Neutrophil (primary cell): ENCODE results near the gene SP8.
"Not testable (repeated sequence)": the region's sequence is repeated elsewhere in the genome, so short reads cannot be mapped to it uniquely, and the experiment has no call there.

Source experiments
- H3K27ac ChIP-seq: fragments of 200-600 bp; sonication (generic); 2 replicates; pipeline ENCODE4 v1.5.1; 2016; ENCODE audit warnings: mild to moderate bottlenecking, moderate library complexity
- H3K27me3 ChIP-seq: fragments of 200-600 bp; sonication (generic); 2 replicates; pipeline ENCODE4 v1.6.0; 2016; ENCODE audit warnings: mild to moderate bottlenecking
- H3K36me3 ChIP-seq: fragments of 200-600 bp; sonication (generic); 2 replicates; pipeline ENCODE4 v1.5.1; 2017
- H3K4me1 ChIP-seq, 2 experiments: fragments of 200-600 bp in 1 of 2; sonication (generic) in 1 of 2; 1 replicate in 1 of 2; 2 replicates in 1 of 2; pipeline versions ENCODE4 v1.5.1 to v1.6.1; 2013 to 2016; ENCODE audit warnings: low read depth in 1 of 2, low read length in 1 of 2, mild to moderate bottlenecking in 1 of 2, moderate library complexity in 1 of 2; ENCODE audit not compliant: control insufficient read depth in 1 of 2, insufficient read depth in 1 of 2
- H3K4me3 ChIP-seq, 2 experiments: fragments of 200-600 bp in 1 of 2; sonication (generic) in 1 of 2; 1 replicate in 1 of 2; 2 replicates in 1 of 2; pipeline ENCODE4 v1.5.1; 2013 to 2016; ENCODE audit warnings: low read depth in 1 of 2, low read length in 1 of 2, mild to moderate bottlenecking in 1 of 2, moderate library complexity in 1 of 2
- H3K9me3 ChIP-seq: fragments of 200-600 bp; sonication (generic); 2 replicates; pipeline ENCODE4 v1.5.1; 2016
- CTCF ChIP-seq: fragments of 200-600 bp; sonication (generic); IDR thresholded peaks from 2 replicates; pipeline ENCODE4 v1.5.1; 2016; ENCODE audit warnings: antibody characterized with exemption

Gene SP8

GRCh38 chr7:20786779-20787659 lies at the start of gene SP8:
SP8 (minus strand) TSS chr7:20786886; CDS start chr7:20786798, 88 bp downstream.
- no peaks in the 10 kb centered on the region for H3K9me3 ChIP-seq
- no peaks in the 10 kb centered on the region for H3K36me3 ChIP-seq
- H3K4me3 ChIP-seq: peak within 1 kb of the TSS; percentile 4 to 45
- H3K27me3 ChIP-seq: peaks cover 100% of the 10 kb centered on the region
- H3K27ac ChIP-seq: no peak within 1 kb of the TSS
- peaks cover 21 to 37% of the 10 kb centered on the region in 2 experiments for H3K4me1 ChIP-seq
- TF ChIP-seq CTCF: no peak

GRCh38 chr7:20836424-20836823 lies 49.7 kb upstream of the SP8 start:
- not testable (repeated sequence) for H3K27me3 ChIP-seq, H3K9me3 ChIP-seq, H3K4me1 ChIP-seq, H3K36me3 ChIP-seq, H3K4me3 ChIP-seq, H3K27ac ChIP-seq

- Histone ChIP-seq H3K36me3 (no peaks in the 10 kb centered on the region), H3K4me1 (no peaks in the 10 kb centered on the region), H3K9me3 (no peaks in the 10 kb centered on the region), H3K27me3 (no peaks in the 10 kb centered on the region), H3K4me3 (no peak overlapping the region), H3K27ac (no peak overlapping the region)
- TF ChIP-seq CTCF: no peak
Measured at GRCh38 chr7:20835111-20835750, 48.5 kb upstream of the SP8 start.

GRCh38 chr7:20834656-20835055 lies 48.0 kb upstream of the SP8 start:
- Histone ChIP-seq H3K27me3 (no peaks in the 10 kb centered on the region), H3K4me3 (no peak overlapping the region), H3K4me1 (no peaks in the 10 kb centered on the region), H3K9me3 (no peaks in the 10 kb centered on the region), H3K27ac (no peak overlapping the region), H3K36me3 (no peaks in the 10 kb centered on the region)
- no peak for TF ChIP-seq CTCF

GRCh38 chr7:20831956-20832355 lies 45.3 kb upstream of the SP8 start:
- Histone ChIP-seq H3K4me1 (no peaks in the 10 kb centered on the region), H3K4me3 (no peak overlapping the region), H3K36me3 (no peaks in the 10 kb centered on the region), H3K27me3 (no peaks in the 10 kb centered on the region), H3K27ac (no peak overlapping the region), H3K9me3 (no peaks in the 10 kb centered on the region)
- TF ChIP-seq CTCF: no peak

GRCh38 chr7:20831451-20831850 lies 44.8 kb upstream of the SP8 start:
- no peaks in the 10 kb centered on the region for H3K36me3 ChIP-seq
- H3K4me1 ChIP-seq: no peaks in the 10 kb centered on the region
- TF ChIP-seq CTCF: no peak
- no peaks in the 10 kb centered on the region for H3K9me3 ChIP-seq
- H3K27ac ChIP-seq: no peak overlapping the region
- no peak overlapping the region for H3K4me3 ChIP-seq
- H3K27me3 ChIP-seq: no peaks in the 10 kb centered on the region
